GM21381 (cell line): Measurements from ENCODE around the gene COPS6.
"Not testable (repeated sequence)": the region's sequence is repeated elsewhere in the genome, so short reads cannot be mapped to it uniquely, and the experiment has no call there.

ENCODE experiments used
- ATAC-seq: cut with Tn5 transposase; IDR thresholded peaks from one replicate; pipeline ENCODE4 v1.9.1; 2021; ENCODE audit warnings: mild to moderate bottlenecking, moderate library complexity; ENCODE audit not compliant: unreplicated experiment

Gene COPS6

GRCh38 chr7:100126239-100126930, 37.6 kb downstream of the COPS6 start:
- ATAC-seq: no peak

- peak; percentile 62 for ATAC-seq
These were observed 38.4 kb downstream of the COPS6 start, which contains the start of gene MBLAC1 for GRCh38 chr7:100126931-100127865. Gene MBLAC1 (plus strand): TSS chr7:100126967. CDS start chr7:100127396, 429 bp downstream.

GRCh38 chr7:100127866-100128636, 39.3 kb downstream of the COPS6 start:
- no peak for ATAC-seq

- no peak for ATAC-seq
These were observed 39.8 kb downstream of the COPS6 start for GRCh38 chr7:100128637-100128963.

GRCh38 chr7:100130220-100130607, 41.4 kb downstream of the COPS6 start:
- not testable (repeated sequence) for ATAC-seq

- no peak for ATAC-seq
These were observed 42.1 kb downstream of the COPS6 start for GRCh38 chr7:100130608-100131453.

GRCh38 chr7:100132126-100132525, 43.4 kb downstream of the COPS6 start:
- no peak for ATAC-seq

- ATAC-seq: no peak
These were observed 44.0 kb downstream of the COPS6 start for GRCh38 chr7:100132697-100133151.

GRCh38 chr7:100137851-100138760, 49.3 kb downstream of the COPS6 start:
- ATAC-seq: no peak

GRCh38 chr7:100141555-100141949, 52.8 kb downstream of the COPS6 start:
- ATAC-seq: no peak
